Rectal smooth muscle tissue (tissue), 1 donor: Measurements from ENCODE around the gene NPAS4.
A peak's percentile ranks its signal among the peaks of the same experiment; 100 is the strongest.
"Not testable (repeated sequence)": the region's sequence is repeated elsewhere in the genome, so short reads cannot be mapped to it uniquely, and the experiment has no call there.

Source experiments
- H3K27ac ChIP-seq: one replicate; pipeline ENCODE4 v1.7.0; 2013; ENCODE audit warnings: low read depth, low read length, inconsistent platforms
- H3K27me3 ChIP-seq: one replicate; pipeline ENCODE4 v1.7.0; 2013; ENCODE audit warnings: low read length; ENCODE audit not compliant: control insufficient read depth, insufficient read depth
- H3K36me3 ChIP-seq: one replicate; pipeline ENCODE4 v1.7.0; 2013; ENCODE audit warnings: low read length; ENCODE audit not compliant: control insufficient read depth, insufficient read depth
- H3K4me1 ChIP-seq: one replicate; pipeline ENCODE4 v1.7.0; 2013; ENCODE audit warnings: low read length; ENCODE audit not compliant: control insufficient read depth, insufficient read depth
- H3K4me3 ChIP-seq: one replicate; pipeline ENCODE4 v1.7.0; 2013; ENCODE audit warnings: low read length
- H3K9ac ChIP-seq: one replicate; pipeline ENCODE4 v1.7.0; 2013; ENCODE audit warnings: low read length

The NPAS4 gene

GRCh38 chr11:66420671-66421476, at the start of gene NPAS4:
Gene NPAS4, plus strand, starts transcription at chr11:66421035. Its CDS starts 145 bp downstream, at chr11:66421180.
- H3K9ac ChIP-seq, result no peak within 1 kb of the TSS
- H3K4me3 ChIP-seq, result no peak within 1 kb of the TSS
- H3K27ac ChIP-seq, result no peak within 1 kb of the TSS
- H3K36me3 ChIP-seq, result peaks cover 4% of the 10 kb centered on the region
- no peaks in the 10 kb centered on the region for H3K27me3 ChIP-seq
- peaks cover 18% of the 10 kb centered on the region for H3K4me1 ChIP-seq

- Histone ChIP-seq H3K27ac (no peak within 1 kb of the TSS), H3K9ac (peak within 1 kb of the TSS; percentile 21), H3K4me1 (peaks cover 2% of the 10 kb centered on the region), H3K36me3 (no peaks in the 10 kb centered on the region), H3K27me3 (peaks cover 7% of the 10 kb centered on the region), H3K4me3 (peak within 1 kb of the TSS; percentile 75)
These were observed 49.0 kb upstream of the NPAS4 start, which contains the start of gene SLC29A2 for GRCh38 chr11:66371627-66372415. Gene SLC29A2, minus strand, starts transcription at chr11:66371760. Its CDS starts 169 bp downstream, at chr11:66371591.

- Histone ChIP-seq H3K9ac (no peak overlapping the region), H3K4me3 (no peak overlapping the region), H3K4me1 (peaks cover 2% of the 10 kb centered on the region), H3K27me3 (peaks cover 7% of the 10 kb centered on the region), H3K36me3 (no peaks in the 10 kb centered on the region), H3K27ac (no peak overlapping the region)
These were observed 47.6 kb upstream of the NPAS4 start for GRCh38 chr11:66373265-66373664.

- H3K36me3 ChIP-seq, H3K27ac ChIP-seq, H3K9ac ChIP-seq, H3K27me3 ChIP-seq, H3K4me3 ChIP-seq, H3K4me1 ChIP-seq: not testable (repeated sequence)
These were observed 47.0 kb upstream of the NPAS4 start for GRCh38 chr11:66373690-66374287.

GRCh38 chr11:66380264-66380663, 40.6 kb upstream of the NPAS4 start:
- not testable (repeated sequence) for H3K36me3 ChIP-seq, H3K4me1 ChIP-seq, H3K27ac ChIP-seq, H3K4me3 ChIP-seq, H3K27me3 ChIP-seq, H3K9ac ChIP-seq

GRCh38 chr11:66384316-66384715, 36.5 kb upstream of the NPAS4 start:
- not testable (repeated sequence) for H3K4me1 ChIP-seq, H3K4me3 ChIP-seq, H3K27ac ChIP-seq, H3K36me3 ChIP-seq, H3K9ac ChIP-seq, H3K27me3 ChIP-seq

GRCh38 chr11:66386171-66387069, 34.4 kb upstream of the NPAS4 start:
- peak overlapping the region; percentile 21 for H3K9ac ChIP-seq
- H3K36me3 ChIP-seq, result no peaks in the 10 kb centered on the region
- no peaks in the 10 kb centered on the region for H3K4me1 ChIP-seq
- H3K27ac ChIP-seq, result no peak overlapping the region
- H3K4me3 ChIP-seq, result peak overlapping the region; percentile 46
- H3K27me3 ChIP-seq, result no peaks in the 10 kb centered on the region

- H3K27ac ChIP-seq, result no peak overlapping the region
- H3K27me3 ChIP-seq, result no peaks in the 10 kb centered on the region
- no peak overlapping the region for H3K9ac ChIP-seq
- H3K4me1 ChIP-seq, result no peaks in the 10 kb centered on the region
- no peaks in the 10 kb centered on the region for H3K36me3 ChIP-seq
- H3K4me3 ChIP-seq, result no peak overlapping the region
These were observed 32.0 kb upstream of the NPAS4 start for GRCh38 chr11:66388780-66389386.

GRCh38 chr11:66391322-66391721, 29.5 kb upstream of the NPAS4 start:
- no peaks in the 10 kb centered on the region for H3K36me3 ChIP-seq
- no peak overlapping the region for H3K4me3 ChIP-seq
- H3K4me1 ChIP-seq, result no peaks in the 10 kb centered on the region
- no peaks in the 10 kb centered on the region for H3K27me3 ChIP-seq
- no peak overlapping the region for H3K27ac ChIP-seq
- H3K9ac ChIP-seq, result no peak overlapping the region

GRCh38 chr11:66393954-66394353, 26.9 kb upstream of the NPAS4 start:
- no peak overlapping the region for H3K27ac ChIP-seq
- no peaks in the 10 kb centered on the region for H3K4me1 ChIP-seq
- no peaks in the 10 kb centered on the region for H3K36me3 ChIP-seq
- H3K4me3 ChIP-seq, result no peak overlapping the region
- no peaks in the 10 kb centered on the region for H3K27me3 ChIP-seq
- no peak overlapping the region for H3K9ac ChIP-seq

GRCh38 chr11:66407651-66408050, 13.2 kb upstream of the NPAS4 start:
- no peak overlapping the region for H3K27ac ChIP-seq
- H3K9ac ChIP-seq, result no peak overlapping the region
- H3K27me3 ChIP-seq, result no peaks in the 10 kb centered on the region
- H3K4me1 ChIP-seq, result peaks cover 17% of the 10 kb centered on the region
- H3K4me3 ChIP-seq, result no peak overlapping the region
- no peaks in the 10 kb centered on the region for H3K36me3 ChIP-seq
